SK-N-SH treated with all-trans-retinoic acid at 6 μM for 48 hours (cell line): Measurements from ENCODE around the gene SLC4A7.

Experiments
- ARNTL ChIP-seq: fragments of 450-650 bp; formaldehyde crosslinking; IDR thresholded peaks from 2 replicates; pipeline ENCODE4 v1.5.0; 2020; ENCODE audit warnings: low read depth, mild to moderate bottlenecking, moderate library complexity, borderline replicate concordance
- BACH2 ChIP-seq: fragments of 250-450 bp; sonication (Bioruptor Pico); IDR thresholded peaks from 2 replicates; pipeline ENCODE4 v1.9.0; 2021; ENCODE audit warnings: mild to moderate bottlenecking, borderline replicate concordance
- CREB5 ChIP-seq: fragments of 250-450 bp; sonication (Bioruptor Pico); IDR thresholded peaks from 2 replicates; pipeline ENCODE4 v1.5.1; 2020; ENCODE audit warnings: low read depth, mild to moderate bottlenecking, moderate library complexity
- ESRRG ChIP-seq: fragments of 250-450 bp; sonication (Bioruptor Pico); IDR thresholded peaks from 2 replicates; pipeline ENCODE4 v1.6.1; 2021; ENCODE audit warnings: mild to moderate bottlenecking
- GLIS3 ChIP-seq: fragments of 250-450 bp; sonication (Bioruptor Pico); IDR thresholded peaks from 2 replicates; pipeline ENCODE4 v1.5.0; 2020; ENCODE audit warnings: mild to moderate bottlenecking, moderate library complexity
- PATZ1 ChIP-seq: fragments of 250-450 bp; sonication (Bioruptor Pico); IDR thresholded peaks from 2 replicates; pipeline ENCODE4 v1.8.0; 2020; ENCODE audit warnings: mild to moderate bottlenecking, moderate library complexity, borderline replicate concordance
- POU6F1 ChIP-seq: fragments of 250-450 bp; sonication (Bioruptor Pico); IDR thresholded peaks from 2 replicates; pipeline ENCODE4 v1.8.0; 2021; ENCODE audit warnings: low read depth, mild to moderate bottlenecking, moderate library complexity, borderline replicate concordance
- PPARA ChIP-seq: fragments of 250-450 bp; sonication (Bioruptor Pico); IDR thresholded peaks from 2 replicates; pipeline ENCODE4 v1.5.0; 2020; ENCODE audit warnings: mild to moderate bottlenecking, borderline replicate concordance
- RARB ChIP-seq: fragments of 250-450 bp; sonication (Bioruptor Pico); IDR thresholded peaks from 2 replicates; pipeline ENCODE4 v1.8.0; 2021; ENCODE audit warnings: mild to moderate bottlenecking, moderate library complexity
- SNAI2 ChIP-seq: fragments of 250-450 bp; sonication (Bioruptor Pico); IDR thresholded peaks from 2 replicates; pipeline ENCODE4 v1.5.0; 2020; ENCODE audit warnings: mild to moderate bottlenecking, moderate library complexity
- TCF4 ChIP-seq: fragments of 250-450 bp; sonication (Bioruptor Pico); IDR thresholded peaks from 2 replicates; pipeline ENCODE4 v1.8.0; 2021; ENCODE audit warnings: mild to moderate bottlenecking, moderate library complexity, borderline replicate concordance
- TSHZ2 ChIP-seq: fragments of 250-450 bp; sonication (Bioruptor Pico); IDR thresholded peaks from 2 replicates; pipeline ENCODE4 v1.5.0; 2020; ENCODE audit warnings: mild to moderate bottlenecking, moderate library complexity
- ZFP30 ChIP-seq: fragments of 450-650 bp; formaldehyde crosslinking; IDR thresholded peaks from 2 replicates; pipeline ENCODE4 v1.5.0; 2022; ENCODE audit warnings: mild to moderate bottlenecking, moderate library complexity

GRCh38 chr3:27423463-27423862 is 60.7 kb downstream of the SLC4A7 start:
- no peak for TF ChIP-seq ZFP30 (CRISPR knock-in tag)
- TF ChIP-seq RARB (CRISPR knock-in tag) = no peak
- no peak for TF ChIP-seq ARNTL (CRISPR knock-in tag)
- TF ChIP-seq PATZ1 = no peak
- TF ChIP-seq PPARA (CRISPR knock-in tag) = no peak
- no peak for TF ChIP-seq GLIS3 (CRISPR knock-in tag)
- TF ChIP-seq TCF4 (CRISPR knock-in tag) = no peak
- TF ChIP-seq SNAI2 (CRISPR knock-in tag) = no peak
- no peak for TF ChIP-seq POU6F1 (CRISPR knock-in tag)
- no peak for TF ChIP-seq BACH2 (CRISPR knock-in tag)
- no peak for TF ChIP-seq ESRRG
- TF ChIP-seq CREB5 (CRISPR knock-in tag) = no peak
- TF ChIP-seq TSHZ2 (CRISPR knock-in tag) = no peak
